Activated B cell treated with CpG ODN at 0.5 μM for 24 hours (primary cell): Measurements from ENCODE around the gene ANKRD44. TPM values are rescaled to one million over a fixed set of nuclear protein-coding genes. Genes with fewer than 3 reads are reported as not detected.
A peak's percentile ranks its signal among the peaks of the same experiment; 100 is the strongest.

Experiments used
- ATAC-seq: fragments of 200-7000 bp; cut with Tn5 transposase; one replicate; pipeline ENCODE4 v1.10.0; 2021; ENCODE audit warnings: low read depth, mild to moderate bottlenecking, moderate library complexity
- CTCF ChIA-PET: fragments of 350-600 bp; sonication (Branson Sonifier 250); formaldehyde crosslinking; loops from one replicate; lab custom pipeline; 2021; ENCODE audit warnings: antibody characterized with exemption; lab: Charles Lee
- POLR2A ChIA-PET: fragments of 350-600 bp; sonication (Branson Sonifier 250); formaldehyde crosslinking; loops from one replicate; lab custom pipeline; 2021; ENCODE audit warnings: antibody characterized with exemption; lab: Charles Lee
- DNase-seq: peaks from one replicate; pipeline ENCODE4 v3.0.0; 2022
- H3K27ac Mint-ChIP-seq: one replicate; pipeline ENCODE4 v1.8.0; 2020; ENCODE audit warnings: mixed read lengths
- H3K27me3 Mint-ChIP-seq: one replicate; pipeline ENCODE4 v1.8.0; 2021; ENCODE audit warnings: mixed read lengths
- H3K36me3 Mint-ChIP-seq: one replicate; pipeline ENCODE4 v1.8.0; 2021; ENCODE audit warnings: low read depth, mixed read lengths
- H3K4me1 Mint-ChIP-seq: one replicate; pipeline ENCODE4 v1.8.0; 2021; ENCODE audit warnings: mixed read lengths
- H3K4me3 Mint-ChIP-seq: one replicate; pipeline ENCODE4 v1.8.0; 2020; ENCODE audit warnings: mild to moderate bottlenecking, mixed read lengths
- H3K9me3 Mint-ChIP-seq: one replicate; pipeline ENCODE4 v1.8.0; 2020; ENCODE audit warnings: mixed read lengths
- intact Hi-C: fragments of 100-400 bp; cut with micrococcal nuclease; formaldehyde crosslinking; loops from one replicate; pipeline ENCODE4 v1.15.1; 2024
- total RNA-seq: library from RNA; stranded (reverse); gene quantifications from 2 replicates; pipeline ENCODE4 v1.2.3, GENCODE V29; 2022
- TF ChIP-seq, protein P1 (sequence below): fragments of 200-600 bp; IDR thresholded peaks from one replicate; pipeline ENCODE4 v1.8.0; 2022; ENCODE audit warnings: antibody characterized with exemption, mild to moderate bottlenecking

ANKRD44 gene
- total RNA-seq, 1 donor from 2014 or later: 185 TPM

DNA sequence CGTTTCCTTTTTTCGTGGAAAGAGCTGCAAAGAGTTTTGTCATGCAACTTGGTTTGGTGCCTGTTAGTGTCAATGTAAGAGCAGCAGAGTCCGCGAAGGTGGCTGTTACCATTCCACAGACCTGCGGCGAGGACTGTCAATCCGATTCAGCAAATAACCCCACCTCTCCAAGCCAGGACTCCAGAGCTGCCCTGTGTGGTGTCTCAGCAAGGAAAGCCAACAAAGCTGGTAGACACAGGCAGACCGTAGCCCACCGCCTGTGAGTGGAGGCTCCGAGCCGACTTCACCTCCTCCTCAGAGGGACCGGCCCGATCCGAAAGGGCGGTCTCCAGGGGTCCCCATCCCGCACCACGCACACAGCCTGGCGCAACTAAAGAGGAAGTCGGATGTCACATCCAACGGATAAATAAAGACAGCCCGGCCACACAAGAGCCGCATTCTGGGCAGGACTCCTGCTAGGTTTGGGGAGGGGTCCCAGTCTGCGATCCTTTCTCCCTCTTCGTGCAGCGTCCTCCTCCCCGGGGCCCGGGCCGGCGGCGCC, 819 bp downstream of the ANKRD44 start:
- Mint-ChIP-seq H3K27me3 (no peaks in the 10 kb centered on the region), H3K9me3 (no peaks in the 10 kb centered on the region), H3K4me1 (peaks cover 55% of the 10 kb centered on the region), H3K4me3 (peak overlapping the region; percentile 95), H3K36me3 (peaks cover 17% of the 10 kb centered on the region), H3K27ac (peak overlapping the region; percentile 95)
- DNase-seq (peak; percentile 49), ATAC-seq (peak; percentile 9)
- POLR2A ChIA-PET: interaction anchor here (0.6 to 9.3 kb wide), 29 partner anchors 13 to 1139 kb away, joined by 3 to 173 read pairs (median 6); partner anchors contain the start of genes HSPE1 and STK17B
- TF ChIP-seq, protein P1, sequence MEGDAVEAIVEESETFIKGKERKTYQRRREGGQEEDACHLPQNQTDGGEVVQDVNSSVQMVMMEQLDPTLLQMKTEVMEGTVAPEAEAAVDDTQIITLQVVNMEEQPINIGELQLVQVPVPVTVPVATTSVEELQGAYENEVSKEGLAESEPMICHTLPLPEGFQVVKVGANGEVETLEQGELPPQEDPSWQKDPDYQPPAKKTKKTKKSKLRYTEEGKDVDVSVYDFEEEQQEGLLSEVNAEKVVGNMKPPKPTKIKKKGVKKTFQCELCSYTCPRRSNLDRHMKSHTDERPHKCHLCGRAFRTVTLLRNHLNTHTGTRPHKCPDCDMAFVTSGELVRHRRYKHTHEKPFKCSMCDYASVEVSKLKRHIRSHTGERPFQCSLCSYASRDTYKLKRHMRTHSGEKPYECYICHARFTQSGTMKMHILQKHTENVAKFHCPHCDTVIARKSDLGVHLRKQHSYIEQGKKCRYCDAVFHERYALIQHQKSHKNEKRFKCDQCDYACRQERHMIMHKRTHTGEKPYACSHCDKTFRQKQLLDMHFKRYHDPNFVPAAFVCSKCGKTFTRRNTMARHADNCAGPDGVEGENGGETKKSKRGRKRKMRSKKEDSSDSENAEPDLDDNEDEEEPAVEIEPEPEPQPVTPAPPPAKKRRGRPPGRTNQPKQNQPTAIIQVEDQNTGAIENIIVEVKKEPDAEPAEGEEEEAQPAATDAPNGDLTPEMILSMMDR: no peak
- CTCF ChIA-PET: interaction anchor here (0.6 to 8.2 kb wide), 11 partner anchors 14 to 195 kb away, joined by 3 to 110 read pairs (median 12); no protein-coding TSS in a partner anchor
- intact Hi-C loops: loop anchor here (1.0 to 5.0 kb wide), 8 partner anchors 17 to 196 kb away; partner anchors contain the start of gene SF3B1

DNA sequence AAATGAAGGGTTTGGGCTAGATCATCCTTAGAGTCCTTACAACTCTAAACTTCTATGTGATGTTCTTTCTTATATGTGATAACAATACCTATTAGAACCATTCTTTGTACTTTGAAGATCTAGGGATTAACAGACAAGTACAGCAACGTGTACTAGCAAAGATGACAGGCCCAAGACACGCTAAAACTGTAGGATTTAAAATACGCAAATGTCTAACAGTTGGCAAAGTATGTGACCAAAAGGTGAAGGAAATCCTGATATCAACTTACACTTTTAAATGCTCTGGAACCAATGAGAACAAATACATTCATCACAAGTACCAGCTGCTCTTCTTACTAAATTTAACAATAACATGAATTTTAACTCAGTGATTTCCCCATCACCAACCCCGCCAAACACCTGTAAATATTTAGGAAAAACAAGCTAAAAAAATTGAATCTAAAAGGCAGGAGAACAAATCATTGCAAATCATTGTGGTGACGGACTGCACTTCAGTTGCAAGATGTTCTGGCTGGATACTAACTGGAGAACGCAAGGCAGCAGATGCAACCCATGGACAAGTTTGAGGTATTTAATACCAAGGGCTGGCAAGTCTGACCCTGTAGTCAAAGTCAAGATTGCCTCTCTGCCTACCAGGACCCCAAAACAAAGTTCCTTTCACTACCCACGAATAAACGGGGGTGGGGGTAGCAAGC, 1.4 kb downstream of the ANKRD44 start:
- Mint-ChIP-seq H3K27me3 (no peaks in the 10 kb centered on the region), H3K27ac (peak overlapping the region; percentile 95), H3K4me3 (peak overlapping the region; percentile 95), H3K9me3 (no peaks in the 10 kb centered on the region), H3K36me3 (peaks cover 17% of the 10 kb centered on the region), H3K4me1 (peaks cover 61% of the 10 kb centered on the region)
- ChIA-PET POLR2A (interaction anchor here (0.6 to 9.3 kb wide), 27 partner anchors 13 to 1138 kb away, joined by 3 to 173 read pairs (median 7); partner anchors contain the start of genes HSPE1 and STK17B), CTCF (interaction anchor here (0.6 to 8.2 kb wide), 13 partner anchors 13 to 199 kb away, joined by 3 to 110 read pairs (median 8); no protein-coding TSS in a partner anchor)
- no peak for DNase-seq
- intact Hi-C loops: loop anchor here (1.0 to 2.0 kb wide), 4 partner anchors 16 to 179 kb away; no protein-coding TSS in a partner anchor
- TF ChIP-seq, protein P1: no peak
- ATAC-seq: no peak

DNA sequence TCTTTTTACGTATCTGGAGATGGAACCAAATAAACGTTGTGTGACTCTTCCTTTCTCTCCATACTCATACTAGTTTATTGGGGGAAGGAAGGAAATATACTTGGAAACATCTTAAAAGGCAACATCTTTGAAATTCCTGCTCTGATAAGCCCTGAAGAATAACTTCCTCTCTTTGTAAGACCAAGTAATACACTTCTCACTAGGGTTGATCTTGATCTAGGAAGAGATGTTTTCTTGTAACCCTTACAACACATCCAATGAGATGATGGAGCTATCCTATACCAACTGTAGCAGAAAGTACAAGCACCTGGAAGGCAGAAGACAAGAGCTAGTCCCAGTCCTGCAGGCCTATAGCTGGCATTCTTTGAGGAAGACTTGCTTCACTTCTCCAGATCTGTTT, 2.0 kb downstream of the ANKRD44 start:
- peak overlapping the region; percentile 95 for H3K4me3 Mint-ChIP-seq

DNA sequence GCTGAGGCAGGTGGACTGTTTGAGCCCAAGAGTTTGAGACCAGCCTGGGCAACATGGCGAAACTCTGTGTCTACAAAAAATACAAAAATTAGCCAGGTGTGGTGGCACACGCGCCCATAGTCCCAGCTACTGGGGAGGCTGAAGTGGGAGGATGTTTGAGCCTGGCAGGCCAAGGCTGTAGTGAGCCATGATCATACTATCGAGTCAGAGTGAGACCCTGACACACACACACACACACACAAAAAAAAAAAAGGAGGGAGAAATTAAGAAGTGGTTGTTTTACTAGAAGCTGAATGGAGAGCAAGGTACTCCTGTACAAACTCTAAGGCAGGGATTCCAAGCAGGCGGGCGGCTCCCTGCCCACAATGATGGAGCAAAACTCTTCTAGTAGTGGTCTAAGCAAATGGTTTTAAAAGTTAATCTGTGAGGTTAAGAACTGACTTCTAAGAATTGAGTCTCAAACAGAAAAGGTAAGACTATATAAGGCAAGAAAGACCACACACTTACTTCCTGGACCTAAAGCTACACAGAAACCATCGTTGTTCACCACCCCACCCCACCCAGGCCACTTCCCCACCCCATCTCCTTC, 2.6 kb downstream of the ANKRD44 start:
- ChIA-PET POLR2A (interaction anchor here (0.5 to 9.3 kb wide), 27 partner anchors 12 to 1747 kb away, joined by 3 to 173 read pairs (median 7); no protein-coding TSS in a partner anchor), CTCF (interaction anchor here (0.9 to 8.2 kb wide), 16 partner anchors 12 to 197 kb away, joined by 3 to 110 read pairs (median 6); no protein-coding TSS in a partner anchor)
- H3K4me1 Mint-ChIP-seq: peaks cover 71% of the 10 kb centered on the region
- H3K4me3 Mint-ChIP-seq: peak overlapping the region; percentile 95
- no peaks in the 10 kb centered on the region for H3K27me3 Mint-ChIP-seq
- TF ChIP-seq, protein P1: no peak
- peaks cover 17% of the 10 kb centered on the region for H3K36me3 Mint-ChIP-seq
- H3K27ac Mint-ChIP-seq: peak overlapping the region; percentile 95
- ATAC-seq (no peak), DNase-seq (no peak)
- intact Hi-C loops: loop anchor here (1.0 to 2.0 kb wide), 8 partner anchors 11 to 178 kb away; no protein-coding TSS in a partner anchor
- H3K9me3 Mint-ChIP-seq: no peaks in the 10 kb centered on the region

More for the DNA sequence above, 2.0 kb downstream of the ANKRD44 start:
- intact Hi-C loops: loop anchor here (1.0 to 2.0 kb wide), 4 partner anchors 16 to 178 kb away; no protein-coding TSS in a partner anchor
- H3K4me1 Mint-ChIP-seq: peaks cover 65% of the 10 kb centered on the region
- ChIA-PET POLR2A (interaction anchor here (0.5 to 9.3 kb wide), 26 partner anchors 12 to 1747 kb away, joined by 3 to 173 read pairs (median 7); partner anchors contain the start of gene STK17B), CTCF (interaction anchor here (1.1 to 8.2 kb wide), 13 partner anchors 13 to 198 kb away, joined by 3 to 110 read pairs (median 7); no protein-coding TSS in a partner anchor)
- TF ChIP-seq, protein P1: no peak
- H3K27me3 Mint-ChIP-seq: no peaks in the 10 kb centered on the region
- no peaks in the 10 kb centered on the region for H3K9me3 Mint-ChIP-seq
- H3K36me3 Mint-ChIP-seq: peaks cover 17% of the 10 kb centered on the region
- no peak for ATAC-seq
- DNase-seq: no peak
- H3K27ac Mint-ChIP-seq: peak overlapping the region; percentile 95
